Myocyte (in vitro differentiated cells): Measurements from ENCODE around the gene EIF4E1B. TPM values are rescaled to one million over a fixed set of nuclear protein-coding genes. Genes with fewer than 3 reads are reported as not detected.

Experiments used
- DNase-seq: peaks from one replicate; pipeline ENCODE4 v3.0.0-alpha.2; 2012; ENCODE audit warnings: low read depth
- total RNA-seq: library from RNA; depleted of rRNA; stranded (reverse); fragments of >200 nt; gene quantifications from 2 replicates; pipeline ENCODE4 v1.2.3, GENCODE V29; 2014

The EIF4E1B gene
- total RNA-seq, 1 donor from 2014 or later, result not detected

DNA sequence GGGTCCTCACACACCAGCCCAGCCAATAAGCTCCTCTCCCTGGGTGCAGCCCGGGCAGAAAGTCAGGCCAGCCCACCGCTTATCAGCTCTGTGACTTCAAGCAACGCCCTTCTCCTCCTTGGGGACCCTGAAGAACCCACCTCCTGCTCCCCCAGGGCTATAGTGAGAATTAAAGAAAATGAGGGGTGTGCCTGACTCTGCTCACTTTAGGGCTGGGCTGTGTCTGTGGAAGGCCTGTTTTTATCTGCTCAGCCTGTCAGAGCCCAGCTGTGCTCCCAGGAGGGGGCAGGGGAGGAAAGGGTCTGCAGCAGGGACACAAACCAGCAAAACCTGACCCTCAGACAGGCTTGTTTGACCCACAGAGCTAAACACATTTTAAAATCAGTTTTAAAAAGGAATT, 24.4 kb upstream of the EIF4E1B start:
- no peak for DNase-seq

DNA sequence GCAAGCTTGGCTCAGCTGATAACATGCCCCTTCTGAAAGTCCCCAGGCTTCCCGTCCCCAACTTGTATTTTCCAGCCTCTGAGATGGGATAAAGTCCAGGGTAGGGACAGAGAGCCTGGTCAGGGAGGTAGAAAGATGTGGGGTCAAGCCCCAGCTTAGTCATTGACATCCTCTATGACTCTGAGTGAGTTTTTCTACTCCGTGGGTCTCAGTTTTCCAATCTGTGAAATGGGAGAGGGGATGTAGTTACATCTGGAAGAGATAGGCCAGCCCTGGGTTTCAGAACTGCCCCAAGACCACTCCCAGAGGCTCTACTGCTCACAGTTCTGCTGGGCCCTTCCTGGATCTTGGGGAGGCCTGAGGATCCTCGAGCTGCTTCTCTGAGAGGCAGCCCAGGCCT, 23.6 kb upstream of the EIF4E1B start:
- no peak for DNase-seq

DNA sequence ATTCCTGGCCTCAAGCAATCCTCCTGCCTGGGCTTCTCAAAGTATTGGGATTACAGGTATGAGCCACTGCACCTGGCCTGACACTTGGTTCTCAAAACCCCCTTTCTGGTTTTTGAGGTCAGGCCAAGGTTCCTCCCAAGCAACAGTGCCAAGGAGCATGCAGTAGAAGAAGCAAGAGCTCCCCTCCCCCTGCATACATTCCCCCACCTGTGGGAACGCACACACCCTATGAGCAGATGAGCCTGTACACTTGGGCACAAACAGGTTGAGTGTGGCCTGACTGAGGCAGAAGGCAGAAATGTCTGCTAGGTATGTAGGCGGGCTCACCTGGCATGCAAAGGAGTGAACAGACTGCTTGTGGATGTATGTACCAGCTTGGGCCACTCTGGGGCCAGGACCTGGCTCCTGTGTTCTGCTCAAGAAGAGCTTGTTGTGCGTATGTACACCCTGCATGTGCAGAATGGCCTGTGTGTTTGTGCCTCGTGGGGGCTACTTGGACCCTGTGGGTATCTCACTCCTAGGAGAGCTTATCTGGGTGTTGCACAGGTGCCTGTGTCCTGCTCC, 22.3 kb upstream of the EIF4E1B start:
- DNase-seq, result no peak

DNA sequence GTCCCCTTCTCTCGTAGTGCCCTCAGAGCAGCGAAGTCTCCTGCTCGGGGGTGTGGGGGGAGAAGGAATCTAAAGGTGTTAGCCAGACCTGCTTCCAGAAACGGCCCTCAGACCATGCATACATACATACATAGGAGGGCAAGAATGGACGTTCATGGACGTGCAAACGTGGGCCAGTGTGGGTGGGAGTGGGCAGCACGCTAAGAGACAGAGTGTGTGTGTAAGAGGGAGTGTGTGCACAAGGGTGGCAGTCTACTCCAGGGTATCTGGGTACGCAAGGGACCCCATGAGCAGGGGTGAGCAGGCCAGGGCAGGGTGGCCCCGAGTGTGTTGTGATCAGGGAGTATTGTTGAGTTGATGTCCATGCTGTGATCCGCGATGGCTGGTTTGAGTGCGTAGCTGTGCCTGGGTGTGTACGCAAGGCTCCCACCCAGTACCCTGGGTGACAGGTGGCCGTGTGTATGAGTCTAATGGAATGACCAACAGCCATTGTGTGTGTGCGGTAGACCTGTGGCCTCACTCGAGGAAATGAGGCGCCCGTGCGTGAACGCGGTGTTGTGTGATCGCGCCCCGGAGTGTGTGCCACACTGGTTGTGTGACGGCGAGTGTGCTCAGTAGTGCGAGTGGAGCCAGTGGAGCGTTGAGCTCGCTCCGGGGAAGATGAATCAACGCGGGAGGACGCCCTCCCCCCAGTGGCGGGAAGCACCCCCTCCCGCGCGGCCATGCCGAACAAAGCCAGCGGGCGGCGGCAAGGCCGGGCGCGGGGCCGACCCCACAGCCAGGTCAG, 21.3 kb upstream of the EIF4E1B start:
- DNase-seq, result no peak

DNA sequence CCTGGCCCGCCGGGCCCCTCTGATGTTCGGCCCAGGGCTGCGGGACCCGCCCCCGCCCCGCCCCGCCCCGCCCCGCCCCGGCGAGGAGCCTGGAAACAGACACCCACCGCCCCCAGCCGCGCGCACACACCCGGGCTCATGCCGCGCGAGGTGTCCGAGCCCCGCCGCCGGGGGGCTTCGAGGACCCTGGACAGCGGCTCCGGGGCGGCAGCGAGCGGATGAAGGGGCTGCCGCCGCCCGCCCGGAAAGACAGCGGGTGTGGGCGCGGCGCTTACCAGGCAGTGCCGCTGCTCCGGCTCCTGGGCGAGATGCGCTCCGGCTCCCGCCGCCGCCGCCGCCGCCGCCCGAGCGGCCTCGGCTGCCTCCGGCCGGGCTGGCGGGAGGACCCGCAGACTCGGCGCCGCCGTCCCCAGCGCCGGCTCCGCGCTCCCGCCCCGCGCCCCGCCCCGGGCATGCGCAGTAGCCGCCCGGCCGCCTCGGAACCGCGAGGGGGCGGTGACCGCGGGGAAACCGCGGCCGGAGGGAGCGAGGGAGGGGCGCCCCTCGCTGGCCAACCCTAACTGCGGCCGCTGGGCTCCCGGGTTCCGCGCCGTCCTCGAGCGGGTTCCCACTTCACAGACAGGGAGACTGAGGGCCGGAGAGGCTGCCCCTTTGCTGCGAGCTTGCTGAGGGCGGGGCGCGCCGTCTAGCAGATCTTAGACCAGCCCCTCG, 20.6 kb upstream of the EIF4E1B start, which contains the start of gene GPRIN1:
Gene GPRIN1, minus strand, starts transcription at position 433 of the 711 bp plus-strand sequence. CDS start 10,322 bp downstream, outside the sequence.
- peak; percentile 66 for DNase-seq

DNA sequence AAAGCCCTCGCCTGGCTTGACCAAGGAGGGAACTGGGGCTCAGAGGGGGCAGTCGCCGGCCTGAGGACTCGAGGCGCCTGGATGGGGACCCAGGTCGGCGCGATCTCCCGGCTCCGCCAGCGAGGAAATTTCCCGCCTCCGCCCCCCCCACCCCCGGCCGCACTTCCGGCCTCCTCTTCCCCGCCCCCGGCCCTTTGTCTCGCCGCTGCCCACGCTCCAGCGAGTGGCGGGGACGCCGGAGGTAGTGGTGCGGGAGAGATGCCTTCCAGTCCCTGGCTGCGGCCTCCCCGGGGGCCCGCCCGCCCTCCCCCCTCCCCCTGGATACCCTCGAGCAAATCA, 20.1 kb upstream of the EIF4E1B start:
- DNase-seq, result no peak

DNA sequence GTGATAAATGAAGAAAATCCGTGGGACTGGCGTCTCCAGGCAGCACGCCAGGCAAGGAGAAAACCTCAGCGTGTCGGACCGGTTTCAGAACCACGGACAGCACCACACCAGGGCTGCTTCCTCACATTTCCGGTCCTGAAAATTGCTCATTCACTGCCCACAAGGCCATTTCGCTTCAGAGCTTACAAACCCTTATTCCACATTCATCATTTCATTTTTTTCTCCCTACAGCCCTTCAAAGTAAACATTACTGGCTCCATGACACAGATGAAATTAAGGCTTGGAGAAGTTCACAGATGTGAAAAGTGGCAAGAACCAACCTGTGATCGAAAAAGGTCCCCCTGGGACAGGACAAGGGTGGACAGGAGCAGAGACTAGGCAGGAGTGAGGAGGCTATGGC, 19.0 kb upstream of the EIF4E1B start:
- peak; percentile 89 for DNase-seq

DNA sequence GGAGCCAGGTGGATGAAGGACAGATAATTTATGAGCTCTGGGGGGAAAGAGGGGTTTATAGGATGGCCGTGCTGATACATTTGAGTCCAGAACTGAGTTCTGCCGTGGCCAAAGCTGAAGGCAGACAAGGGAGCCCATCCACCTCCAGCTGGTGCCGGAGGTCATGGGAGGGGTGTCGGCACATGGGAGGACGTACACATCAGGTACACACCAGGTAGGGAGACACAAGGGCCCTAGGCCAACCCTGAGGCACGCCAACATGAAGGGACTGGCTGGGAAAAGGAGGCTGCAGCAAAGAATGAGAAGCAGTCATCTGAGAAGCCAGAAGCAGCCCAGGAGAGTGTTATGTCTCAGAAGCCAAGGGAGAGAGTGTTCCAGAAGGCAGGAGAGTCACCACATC, 18.5 kb upstream of the EIF4E1B start:
- DNase-seq, result no peak

DNA sequence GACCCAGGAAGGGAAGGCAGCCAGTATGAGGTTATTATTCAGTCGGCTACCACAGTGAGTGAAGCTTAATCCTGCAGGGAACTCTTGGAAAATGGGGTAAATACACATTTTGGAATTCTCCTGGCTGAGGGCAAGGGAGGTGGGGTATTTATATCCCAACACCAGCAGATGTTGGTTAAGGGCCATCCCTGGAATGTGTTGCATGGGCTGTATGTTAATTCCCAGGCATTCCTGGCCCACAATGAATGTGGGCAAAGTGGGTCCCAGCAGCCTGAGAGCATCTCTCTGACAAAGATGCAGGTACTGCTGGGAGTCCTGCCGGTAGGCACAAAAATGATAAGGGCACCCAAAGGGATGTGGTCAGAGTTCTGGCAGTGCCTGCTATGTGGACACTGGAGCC, 17.6 kb upstream of the EIF4E1B start:
- no peak for DNase-seq

DNA sequence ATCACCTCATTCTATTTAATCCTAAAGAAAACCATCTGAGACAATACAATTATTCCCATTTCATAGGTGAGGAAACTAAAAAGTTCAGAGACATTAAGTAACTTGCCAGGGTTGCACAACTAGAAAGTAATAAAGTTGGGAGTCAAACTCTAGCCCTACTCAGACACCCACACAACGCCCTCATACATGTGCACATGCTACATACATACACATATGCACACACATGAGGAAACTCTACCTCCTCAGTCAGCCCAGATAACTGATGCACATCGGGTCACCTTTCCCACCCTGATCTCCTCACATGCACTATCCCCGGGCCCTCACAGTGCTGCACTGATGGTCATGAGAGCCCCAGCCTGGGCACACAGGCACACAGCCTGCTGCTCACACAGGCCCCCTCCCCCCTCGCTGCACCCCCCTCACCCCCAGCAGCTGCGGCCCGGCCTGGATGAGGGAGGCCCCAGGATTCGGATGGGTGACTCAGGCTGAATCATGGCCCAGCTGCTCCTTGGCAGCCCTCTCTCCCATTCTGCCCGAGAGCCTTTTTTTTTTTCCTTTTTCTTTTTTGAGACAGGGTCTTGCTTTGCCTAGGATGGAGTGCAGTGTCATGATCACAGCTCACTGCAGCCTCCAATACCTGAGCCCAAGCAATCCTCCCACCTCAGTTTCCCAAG, 15.5 kb upstream of the EIF4E1B start:
- DNase-seq, result peak; percentile 89

DNA sequence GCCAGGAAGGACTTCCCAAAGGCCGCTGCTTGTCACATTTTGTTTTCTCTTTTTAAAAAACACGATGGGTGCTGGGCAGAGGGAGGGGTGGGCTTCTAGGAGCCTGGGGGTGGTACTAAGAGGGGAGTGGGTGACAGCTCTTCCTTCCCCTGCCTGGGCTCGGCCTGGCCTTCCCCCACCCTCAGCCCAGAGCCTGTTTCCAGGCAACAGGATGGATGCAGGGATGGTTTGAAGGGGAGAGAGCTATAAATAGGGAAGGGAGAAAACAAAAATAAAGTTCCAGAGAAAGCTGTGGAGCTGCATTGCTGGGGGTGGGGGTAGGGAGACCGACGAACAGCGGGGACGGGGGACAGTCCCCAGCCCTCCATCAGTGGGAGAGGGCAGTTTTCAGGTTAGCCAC, 14.0 kb upstream of the EIF4E1B start:
- DNase-seq, result peak; percentile 36

DNA sequence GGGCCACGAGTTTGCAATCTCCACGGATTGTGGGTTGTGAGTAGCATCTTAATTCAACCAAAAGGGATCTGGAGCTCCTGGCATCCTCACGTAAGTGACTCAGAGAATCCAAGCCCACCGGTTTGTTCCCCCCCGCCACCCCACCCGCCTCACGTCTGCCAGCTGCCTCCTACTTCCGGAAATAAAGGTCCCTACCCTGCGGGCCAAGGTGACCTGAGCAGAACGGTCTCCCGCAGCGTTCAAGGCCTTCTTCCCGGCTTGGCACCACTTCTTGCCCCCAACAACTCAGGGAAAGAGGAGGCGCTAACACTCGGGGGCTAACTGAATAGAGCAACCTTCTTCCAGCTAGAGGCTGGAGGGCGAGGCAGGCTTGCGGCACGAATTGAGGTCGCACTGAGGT, 11.7 kb upstream of the EIF4E1B start:
- no peak for DNase-seq

DNA sequence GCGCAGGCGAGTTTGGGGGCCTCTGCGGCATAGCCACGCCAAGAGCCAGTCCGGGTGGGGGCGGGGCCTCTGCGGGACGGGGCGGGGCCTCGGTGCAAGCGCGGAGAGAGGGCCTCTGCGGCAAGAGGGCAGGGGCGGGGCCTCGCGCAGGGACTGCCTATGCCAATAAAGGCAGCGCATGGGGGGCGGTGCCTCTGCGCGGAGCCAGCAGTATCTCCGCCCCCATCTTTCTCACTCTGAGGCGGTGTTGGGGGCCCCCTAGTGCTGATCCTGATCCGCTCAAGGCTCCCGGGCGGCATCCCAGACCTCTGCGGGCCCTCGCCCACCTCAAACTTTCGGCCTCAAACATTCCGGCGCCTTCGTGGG, 11.3 kb upstream of the EIF4E1B start:
- DNase-seq, result peak; percentile 52

DNA sequence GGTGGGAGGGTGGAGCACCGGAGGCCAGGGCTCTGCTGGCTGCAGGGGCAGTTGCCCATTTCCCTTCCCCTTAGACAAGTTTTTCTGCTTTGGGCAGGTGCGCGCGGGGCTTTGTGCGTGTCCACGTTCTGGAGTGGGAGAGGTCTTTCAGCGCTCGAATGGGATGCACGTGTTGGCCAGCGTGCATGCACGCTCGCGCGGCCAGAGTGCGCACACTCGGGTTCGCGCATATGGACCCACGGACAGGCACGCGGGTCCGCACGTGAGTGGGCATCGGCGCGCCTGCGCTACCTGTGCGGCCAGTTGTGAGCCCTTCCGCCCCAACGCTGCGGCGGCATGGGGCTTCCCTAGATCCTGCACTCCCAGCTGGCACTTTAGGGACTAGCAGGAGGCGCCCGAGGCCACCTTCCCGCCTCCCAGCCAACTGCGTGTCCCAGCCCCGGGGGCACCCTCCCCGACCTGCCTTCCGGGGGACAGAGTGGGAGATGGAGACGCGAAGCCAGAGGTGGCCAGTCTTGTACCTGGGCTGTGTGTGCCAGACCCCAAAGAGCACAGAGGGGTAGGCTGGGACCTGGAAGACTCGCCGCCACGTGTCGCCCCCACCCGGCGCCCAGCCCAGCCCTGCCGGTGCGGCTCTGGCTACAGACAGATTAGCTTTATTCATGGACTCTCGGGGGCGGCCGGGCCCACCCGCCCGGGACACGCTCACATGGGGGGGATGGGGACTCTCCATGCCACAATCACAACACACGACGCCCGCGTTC, 10.7 kb upstream of the EIF4E1B start:
- DNase-seq, result no peak

DNA sequence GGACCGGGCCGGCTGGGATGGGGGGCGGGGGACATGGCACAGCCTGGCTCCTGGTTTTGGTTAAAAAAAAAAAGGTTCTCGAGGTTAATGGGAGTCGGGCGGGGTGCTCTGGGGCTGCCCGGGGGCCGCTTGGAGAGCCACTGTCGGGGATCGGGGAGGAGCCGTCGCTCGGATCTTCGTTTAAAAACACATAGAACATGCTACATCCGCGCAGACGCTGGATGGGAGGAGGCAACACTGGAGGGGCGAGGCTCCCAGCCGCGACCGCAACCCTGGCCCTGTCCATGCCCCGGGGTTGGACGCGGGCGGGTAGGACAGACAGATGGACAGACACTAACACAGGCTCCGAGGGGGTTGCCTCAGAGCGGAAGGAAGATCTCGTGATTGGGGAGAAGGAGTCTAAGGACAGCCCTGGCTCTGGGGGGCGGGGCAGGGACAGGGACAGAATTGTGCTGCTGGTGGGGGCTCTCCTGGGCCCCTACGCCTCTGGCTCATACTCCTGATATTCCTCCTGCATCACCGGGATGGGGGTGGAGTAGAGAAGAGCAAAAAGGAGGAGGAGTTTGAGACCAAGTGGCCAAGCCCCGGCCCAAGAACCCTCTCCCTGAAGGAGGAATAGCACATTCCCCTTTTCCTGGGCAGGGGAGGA, 10.0 kb upstream of the EIF4E1B start:
- DNase-seq, result peak; percentile 93

DNA sequence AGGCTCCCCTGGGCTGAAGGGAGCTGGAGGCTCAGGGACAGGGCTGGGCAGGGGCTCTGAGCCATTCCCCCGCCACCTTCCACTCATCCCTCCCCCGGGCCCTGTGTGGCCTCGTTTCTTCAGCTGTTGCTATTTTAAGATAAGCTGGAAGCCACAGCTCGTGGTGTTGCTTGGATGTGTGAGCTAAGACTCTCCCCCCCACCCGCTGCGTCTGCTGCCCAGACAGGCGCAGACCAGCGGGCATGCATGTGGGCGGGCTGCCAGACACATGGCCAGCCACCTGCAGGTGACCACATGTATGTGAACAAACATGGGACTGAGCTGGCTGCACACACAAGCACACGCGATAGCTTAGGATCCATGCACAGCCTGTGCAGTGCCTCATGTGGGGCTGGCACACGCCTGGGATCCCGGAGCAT, 8.8 kb upstream of the EIF4E1B start:
- DNase-seq, result peak; percentile 94

DNA sequence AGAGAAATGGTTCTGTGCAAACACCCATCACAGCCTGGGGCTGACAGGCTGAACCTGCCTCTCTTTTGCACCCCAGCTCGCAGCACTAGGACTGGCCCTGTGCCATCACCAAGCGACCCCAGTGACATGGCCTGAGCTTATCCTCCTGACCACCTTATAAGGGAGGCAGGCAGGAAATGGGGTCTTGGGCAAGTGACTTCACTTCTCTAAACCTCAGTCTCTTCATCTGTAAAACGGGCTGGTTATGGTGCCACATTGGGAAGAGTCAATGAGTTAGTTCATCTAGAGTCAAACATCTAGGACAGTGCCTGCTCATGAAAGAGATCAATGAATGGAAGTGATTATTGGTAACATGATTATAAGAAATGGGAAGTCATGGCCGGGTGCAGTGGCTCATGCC, 6.3 kb upstream of the EIF4E1B start:
- DNase-seq, result no peak

DNA sequence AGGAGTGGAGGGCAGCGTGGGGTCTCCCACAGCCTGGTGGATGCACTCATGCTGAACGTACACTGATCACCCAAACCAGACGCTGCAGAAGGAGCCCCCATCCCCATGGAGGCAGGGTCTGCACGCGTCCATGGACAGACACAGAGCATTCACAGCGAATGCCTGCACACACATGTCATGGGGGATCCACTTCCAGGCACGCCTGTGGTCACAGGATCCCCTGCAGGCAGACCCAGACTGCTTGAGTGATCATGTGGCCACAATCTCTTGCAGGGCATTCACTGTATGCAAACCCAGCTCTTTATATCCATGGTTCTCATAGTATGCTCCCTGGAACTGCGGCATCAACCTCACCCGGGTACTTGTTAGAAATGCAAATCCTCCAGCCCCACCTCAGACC, 5.5 kb upstream of the EIF4E1B start:
- DNase-seq, result no peak

DNA sequence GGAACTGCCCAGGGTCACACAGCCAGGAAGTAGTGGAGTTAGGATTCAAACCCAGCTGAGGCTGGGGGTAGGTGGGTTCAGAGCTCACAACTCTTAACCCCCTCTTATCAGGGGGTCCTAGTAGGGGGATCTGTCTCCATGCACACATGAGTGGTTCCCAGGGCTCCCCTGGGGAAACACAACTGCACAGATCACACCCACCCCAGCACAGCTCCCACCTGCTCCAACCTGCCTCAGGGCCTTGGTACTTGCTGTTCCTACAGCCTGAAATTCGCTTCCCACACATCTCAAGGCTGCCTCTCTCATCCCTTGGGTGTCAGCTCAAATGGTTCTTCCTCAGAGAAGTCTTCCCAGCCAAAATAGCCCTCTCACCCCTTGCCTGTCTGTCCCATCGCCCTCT, 5.0 kb upstream of the EIF4E1B start:
- no peak for DNase-seq

DNA sequence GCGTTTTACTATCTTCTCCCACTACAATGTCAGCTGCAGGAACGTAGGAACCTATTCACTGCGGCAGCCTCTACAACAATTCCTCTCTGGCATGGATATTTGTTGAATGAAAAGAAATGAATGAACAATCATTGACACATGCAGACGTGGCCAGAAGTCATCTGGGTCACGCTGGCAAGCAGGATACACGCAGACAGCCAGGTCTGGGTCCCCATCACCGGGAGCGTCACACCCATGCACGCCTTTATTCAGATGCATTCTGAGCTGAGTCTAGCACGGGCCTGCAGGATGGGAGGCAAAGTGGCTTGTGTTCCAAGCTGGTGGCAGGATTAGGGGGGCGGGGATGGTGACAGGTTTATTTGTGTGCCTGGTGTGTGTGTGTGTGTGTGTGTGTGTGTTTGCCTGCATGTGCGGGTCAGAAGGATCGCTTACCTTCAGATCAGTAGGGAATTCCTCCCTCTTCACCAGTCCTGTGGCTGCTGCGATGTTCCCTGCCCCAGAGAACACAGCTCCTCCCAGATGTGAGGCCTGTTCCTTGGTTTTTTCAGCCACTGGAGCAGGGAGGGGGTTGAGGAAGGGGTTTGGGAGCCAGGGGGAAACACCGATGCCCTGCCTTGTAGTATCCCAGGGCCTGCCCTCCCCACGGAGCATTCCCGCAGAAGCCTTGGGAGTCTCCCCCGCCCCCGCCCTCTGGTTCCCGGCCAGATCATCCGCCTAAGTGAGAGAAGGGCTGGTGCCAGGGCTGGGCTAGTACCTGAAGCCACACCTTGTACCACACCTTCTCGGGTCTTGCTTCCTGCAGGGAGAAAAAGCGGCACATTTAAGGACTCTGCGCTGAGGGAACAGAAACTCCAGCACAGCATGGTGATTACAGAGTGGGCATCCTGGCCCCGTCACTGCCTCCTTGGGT, 4.3 kb upstream of the EIF4E1B start:
- DNase-seq, result no peak
